Measurements from ENCODE around the gene ADAMTS15.

DNA sequence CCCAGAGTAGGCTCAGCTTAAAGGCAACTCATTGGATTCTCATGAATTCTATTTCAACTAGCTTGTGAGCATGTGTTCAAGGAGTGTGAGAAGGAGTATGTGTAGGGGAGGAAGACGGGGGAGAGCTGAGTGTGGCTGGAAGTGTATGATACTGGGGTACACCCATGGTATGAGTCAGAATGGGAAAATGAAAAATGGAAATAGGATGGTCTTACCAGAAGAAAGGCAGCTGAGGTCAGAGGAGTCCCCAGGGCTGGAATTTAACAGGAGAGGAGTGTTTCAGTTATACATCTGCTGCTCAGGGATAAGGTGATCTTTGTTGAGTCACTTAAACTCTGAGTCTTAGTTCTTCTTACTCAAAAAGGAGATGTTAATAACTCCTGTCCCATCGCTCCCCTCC lies 6.7 kb upstream of the ADAMTS15 start:
- TF ChIP-seq, protein P1, sequence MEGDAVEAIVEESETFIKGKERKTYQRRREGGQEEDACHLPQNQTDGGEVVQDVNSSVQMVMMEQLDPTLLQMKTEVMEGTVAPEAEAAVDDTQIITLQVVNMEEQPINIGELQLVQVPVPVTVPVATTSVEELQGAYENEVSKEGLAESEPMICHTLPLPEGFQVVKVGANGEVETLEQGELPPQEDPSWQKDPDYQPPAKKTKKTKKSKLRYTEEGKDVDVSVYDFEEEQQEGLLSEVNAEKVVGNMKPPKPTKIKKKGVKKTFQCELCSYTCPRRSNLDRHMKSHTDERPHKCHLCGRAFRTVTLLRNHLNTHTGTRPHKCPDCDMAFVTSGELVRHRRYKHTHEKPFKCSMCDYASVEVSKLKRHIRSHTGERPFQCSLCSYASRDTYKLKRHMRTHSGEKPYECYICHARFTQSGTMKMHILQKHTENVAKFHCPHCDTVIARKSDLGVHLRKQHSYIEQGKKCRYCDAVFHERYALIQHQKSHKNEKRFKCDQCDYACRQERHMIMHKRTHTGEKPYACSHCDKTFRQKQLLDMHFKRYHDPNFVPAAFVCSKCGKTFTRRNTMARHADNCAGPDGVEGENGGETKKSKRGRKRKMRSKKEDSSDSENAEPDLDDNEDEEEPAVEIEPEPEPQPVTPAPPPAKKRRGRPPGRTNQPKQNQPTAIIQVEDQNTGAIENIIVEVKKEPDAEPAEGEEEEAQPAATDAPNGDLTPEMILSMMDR (IDR thresholded peaks at IDR 0.05) = no peak
- TF ChIP-seq POLR2A (IDR thresholded peaks at IDR 0.05) (no peak), EP300 (IDR thresholded peaks at IDR 0.05) (no peak)

All from upper lobe of left lung (tissue), 4 donors.